Stomach smooth muscle (tissue), 2 donors: ENCODE data around the gene TNK1.
"Not testable (repeated sequence)": the region's sequence is repeated elsewhere in the genome, so short reads cannot be mapped to it uniquely, and the experiment has no call there.

Experiments used
- H3K27ac ChIP-seq: one replicate; pipeline ENCODE4 v1.7.0; 2013; ENCODE audit warnings: mild to moderate bottlenecking, low read length, inconsistent platforms
- H3K27me3 ChIP-seq, 2 donors: one replicate each; pipeline ENCODE4 v1.7.0; 2013; ENCODE audit warnings: low read length in 2 of 2; ENCODE audit not compliant: insufficient read depth in 2 of 2, control insufficient read depth in 1 of 2
- H3K36me3 ChIP-seq, 2 donors: one replicate each; pipeline ENCODE4 v1.7.0; 2013; ENCODE audit warnings: low read length in 2 of 2; ENCODE audit not compliant: control insufficient read depth in 2 of 2, insufficient read depth in 2 of 2
- H3K4me1 ChIP-seq: one replicate; pipeline ENCODE4 v1.7.0; 2013; ENCODE audit warnings: low read length; ENCODE audit not compliant: control insufficient read depth, insufficient read depth
- H3K4me3 ChIP-seq, 2 donors: one replicate each; pipeline ENCODE4 v1.7.0; 2013; ENCODE audit warnings: low read length in 2 of 2
- H3K9ac ChIP-seq, 2 donors: one replicate each; pipeline ENCODE4 v1.7.0; 2013; ENCODE audit warnings: low read length in 2 of 2, mild to moderate bottlenecking in 1 of 2
- H3K9me3 ChIP-seq, 2 donors: one replicate each; pipeline ENCODE4 v1.7.0; 2013; ENCODE audit warnings: low read length in 2 of 2; ENCODE audit not compliant: control insufficient read depth in 2 of 2
- donor health status: healthy.
- donor health status: Pancreatic carcinoma.

Gene TNK1

DNA sequence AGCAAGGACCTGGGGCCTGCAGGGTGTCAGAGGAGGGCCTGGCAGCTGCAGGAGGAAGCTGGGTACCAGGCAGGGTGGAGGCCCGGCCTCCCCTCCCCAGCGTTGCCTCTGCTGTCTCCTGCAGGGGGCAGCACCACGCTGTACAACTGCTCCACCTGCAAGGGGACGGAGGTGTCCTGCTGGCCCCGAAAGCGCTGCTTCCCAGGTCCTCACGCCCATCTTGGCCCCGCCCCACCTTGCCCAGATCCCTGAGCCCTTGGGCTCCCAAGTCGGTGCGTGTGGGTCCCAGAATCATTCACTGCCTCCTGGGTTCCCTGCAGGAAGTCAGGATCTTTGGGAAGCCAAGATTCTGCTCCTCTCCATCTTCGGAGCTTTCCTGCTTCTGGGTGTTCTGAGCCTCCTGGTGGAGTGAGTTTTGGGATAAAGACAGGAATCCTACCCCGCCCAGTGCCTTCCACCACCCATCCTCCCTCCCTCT lies 24.8 kb upstream of the TNK1 start:
- no peaks in the 10 kb centered on the region for H3K36me3 ChIP-seq
- H3K27ac ChIP-seq: no peak overlapping the region
- no peaks in the 10 kb centered on the region for H3K9me3 ChIP-seq
- peaks cover 38% of the 10 kb centered on the region for H3K4me1 ChIP-seq
- no peak overlapping the region for H3K9ac ChIP-seq
- peaks cover 0 to 3% of the 10 kb centered on the region in 2 donors for H3K27me3 ChIP-seq
- no peak overlapping the region for H3K4me3 ChIP-seq

DNA sequence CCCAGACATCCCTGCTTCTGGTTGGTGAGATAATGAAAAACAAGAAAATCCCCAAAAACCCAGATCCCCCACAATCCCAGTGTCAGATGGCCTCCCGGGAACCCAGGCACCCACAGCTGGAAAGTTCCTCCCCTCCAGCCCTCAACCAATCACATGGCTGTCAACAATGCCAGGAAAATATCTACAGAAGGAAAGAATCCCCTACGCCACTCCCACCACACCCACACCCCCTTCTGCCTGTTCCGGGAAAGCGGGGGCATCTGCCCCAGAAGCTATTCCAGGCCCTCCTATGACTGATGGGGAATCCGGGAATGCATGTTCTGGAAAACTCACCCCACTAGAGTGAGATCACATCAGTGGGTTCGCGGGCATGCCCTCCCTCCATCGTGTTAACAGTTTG lies 24.1 kb upstream of the TNK1 start:
- Histone ChIP-seq H3K9ac (no peak overlapping the region), H3K27me3 (peaks cover 0 to 3% of the 10 kb centered on the region in 2 donors), H3K4me3 (no peak overlapping the region), H3K4me1 (peaks cover 35% of the 10 kb centered on the region), H3K9me3 (no peaks in the 10 kb centered on the region), H3K27ac (no peak overlapping the region), H3K36me3 (no peaks in the 10 kb centered on the region)

DNA sequence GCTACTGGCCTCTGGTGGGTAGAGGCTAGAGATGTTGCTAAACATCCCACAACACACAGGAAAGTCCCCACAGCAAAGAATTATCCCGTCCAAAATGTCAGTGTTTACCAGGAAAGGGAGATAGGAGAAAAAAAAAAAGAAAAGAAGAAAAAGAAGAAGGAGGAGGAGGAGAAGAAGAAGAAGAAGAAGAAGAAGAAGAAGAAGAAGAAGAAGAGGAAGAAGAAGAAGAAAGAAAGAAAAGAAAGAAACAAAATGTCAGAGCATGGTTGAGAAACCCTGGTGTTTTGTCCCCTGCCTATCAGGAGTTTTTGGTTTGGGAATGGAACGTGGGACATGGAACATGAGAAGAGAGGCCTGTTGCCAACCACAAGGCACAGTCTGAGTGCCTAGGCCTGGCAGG lies 23.5 kb upstream of the TNK1 start:
- Histone ChIP-seq H3K9ac (no peak overlapping the region), H3K4me3 (no peak overlapping the region), H3K9me3 (no peaks in the 10 kb centered on the region), H3K27me3 (peaks cover 0 to 3% of the 10 kb centered on the region in 2 donors), H3K27ac (no peak overlapping the region), H3K36me3 (no peaks in the 10 kb centered on the region), H3K4me1 (peaks cover 32% of the 10 kb centered on the region)

DNA sequence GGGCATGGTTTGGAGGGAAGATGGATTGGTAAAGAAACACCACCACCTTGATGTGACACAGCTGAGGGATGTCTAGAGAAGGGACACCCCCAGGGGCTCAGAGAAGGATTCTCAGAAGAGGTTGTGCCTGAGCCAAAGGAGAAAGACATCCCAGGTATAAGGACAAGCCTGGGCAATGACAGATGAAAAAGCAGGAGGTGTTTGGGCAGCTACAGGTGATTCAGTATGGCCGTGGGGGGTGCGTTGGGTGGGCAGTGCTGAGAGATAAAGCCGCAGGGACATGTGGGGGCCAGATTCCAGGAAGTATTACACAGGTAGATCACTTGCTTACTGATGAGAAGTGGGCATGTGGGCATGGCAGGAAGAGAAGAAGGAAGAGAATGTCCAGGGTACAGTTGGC lies 19.0 kb upstream of the TNK1 start:
- no peak overlapping the region for H3K27ac ChIP-seq
- no peaks in the 10 kb centered on the region for H3K27me3 ChIP-seq
- no peaks in the 10 kb centered on the region for H3K36me3 ChIP-seq
- no peak overlapping the region for H3K4me3 ChIP-seq
- no peaks in the 10 kb centered on the region for H3K4me1 ChIP-seq
- no peaks in the 10 kb centered on the region for H3K9me3 ChIP-seq
- no peak overlapping the region for H3K9ac ChIP-seq

DNA sequence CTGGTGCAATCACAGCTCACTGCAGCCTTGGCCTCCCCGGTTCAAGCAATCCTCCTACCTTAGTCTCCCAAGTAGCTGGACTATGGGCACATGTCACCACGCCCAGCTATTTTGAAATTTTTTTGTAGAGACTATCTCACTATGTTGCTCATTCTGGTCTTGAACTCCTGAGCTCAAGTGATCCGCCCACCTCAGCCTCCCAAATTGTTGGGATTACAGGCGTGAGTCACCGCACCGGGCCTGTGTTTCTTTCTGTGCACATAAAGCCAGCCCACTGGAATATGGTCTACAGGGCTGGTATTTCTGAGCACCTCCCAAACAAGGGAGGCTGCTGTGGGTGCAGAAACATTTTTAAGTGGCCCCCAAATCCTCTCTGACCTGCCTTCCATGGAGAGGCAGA lies 17.6 kb upstream of the TNK1 start:
- Histone ChIP-seq H3K27ac (no peak overlapping the region), H3K27me3 (no peaks in the 10 kb centered on the region), H3K9ac (no peak overlapping the region), H3K4me3 (no peak overlapping the region), H3K9me3 (no peaks in the 10 kb centered on the region), H3K4me1 (no peaks in the 10 kb centered on the region), H3K36me3 (no peaks in the 10 kb centered on the region)

DNA sequence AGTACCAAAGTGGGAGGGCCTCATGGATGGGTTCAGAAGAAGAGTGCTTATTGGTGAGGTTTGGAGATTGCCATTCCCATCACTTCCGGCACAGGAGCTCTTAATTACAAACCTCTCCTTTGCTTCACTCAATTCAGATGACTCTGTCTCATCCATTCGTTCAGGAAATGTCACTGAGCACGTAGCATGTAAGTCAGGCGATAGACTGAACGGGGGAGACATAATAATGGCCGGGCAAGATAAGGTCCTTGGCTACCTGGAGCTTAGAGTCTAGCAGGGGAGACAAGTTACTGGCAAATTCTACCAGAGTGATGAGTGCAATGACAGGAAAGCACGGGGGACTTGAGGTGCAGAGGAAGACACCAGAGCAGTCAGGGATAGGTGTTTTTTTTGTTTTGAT lies 14.9 kb upstream of the TNK1 start:
- H3K9me3 ChIP-seq, H3K27ac ChIP-seq, H3K27me3 ChIP-seq, H3K36me3 ChIP-seq, H3K9ac ChIP-seq, H3K4me1 ChIP-seq, H3K4me3 ChIP-seq: not testable (repeated sequence)

DNA sequence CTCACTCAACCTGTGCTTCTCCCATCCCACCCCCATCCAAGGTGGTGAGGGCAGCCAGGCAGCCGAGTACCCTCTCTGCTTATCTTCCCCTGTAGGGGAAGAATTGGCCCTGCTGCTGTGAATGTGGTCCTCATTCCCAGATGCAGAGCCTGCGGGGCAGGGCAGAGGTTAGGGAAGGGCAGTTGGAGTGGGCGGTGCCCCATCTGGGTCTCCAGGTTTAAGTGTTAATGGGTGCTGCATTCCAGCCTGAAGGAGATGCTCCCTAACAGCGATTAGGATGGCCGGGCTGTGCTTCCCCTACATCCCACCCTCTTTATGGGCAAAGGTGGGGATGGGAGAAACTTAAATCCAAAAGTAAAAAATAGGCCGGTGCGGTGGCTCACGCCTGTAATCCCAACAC lies 13.8 kb upstream of the TNK1 start:
- Histone ChIP-seq H3K27ac (no peak overlapping the region), H3K27me3 (no peaks in the 10 kb centered on the region), H3K9me3 (no peaks in the 10 kb centered on the region), H3K4me3 (no peak overlapping the region), H3K9ac (no peak overlapping the region), H3K4me1 (no peaks in the 10 kb centered on the region), H3K36me3 (no peaks in the 10 kb centered on the region)

DNA sequence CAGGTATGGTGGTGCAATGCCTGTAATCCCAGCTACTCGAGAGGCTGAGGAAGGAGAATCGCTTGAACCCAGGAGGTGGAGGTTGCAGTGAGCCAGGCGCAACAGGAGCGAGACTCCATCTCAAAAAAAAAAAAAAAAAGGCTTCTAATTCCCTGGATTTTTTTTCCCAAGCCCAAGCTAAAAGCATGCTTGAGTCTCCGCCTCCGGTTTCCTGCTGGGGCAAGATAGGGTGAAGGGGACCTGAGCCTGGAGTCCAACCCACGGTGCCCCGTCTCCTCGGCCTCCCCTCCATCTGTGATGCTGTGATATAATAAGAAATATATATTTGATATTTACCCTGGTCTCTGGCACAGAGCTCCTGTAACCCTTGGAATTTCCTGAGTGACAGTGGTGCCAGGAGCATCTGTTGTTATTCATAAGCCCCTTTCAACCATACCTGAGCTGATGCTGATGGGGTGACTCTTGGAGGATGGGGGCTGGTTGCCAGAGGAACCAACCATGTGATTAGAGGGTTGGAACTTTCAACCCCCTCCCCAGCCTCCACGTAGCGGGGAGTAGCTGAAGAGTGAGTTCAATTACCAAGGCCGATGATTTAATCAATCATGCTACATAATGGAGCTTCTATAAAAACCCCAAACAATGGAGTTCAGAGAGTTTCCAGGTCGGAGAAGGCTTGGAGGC lies 12.8 kb upstream of the TNK1 start:
- no peaks in the 10 kb centered on the region for H3K4me1 ChIP-seq
- no peak overlapping the region for H3K4me3 ChIP-seq
- no peak overlapping the region for H3K9ac ChIP-seq
- no peaks in the 10 kb centered on the region for H3K36me3 ChIP-seq
- no peak overlapping the region for H3K27ac ChIP-seq
- no peaks in the 10 kb centered on the region for H3K9me3 ChIP-seq
- no peaks in the 10 kb centered on the region for H3K27me3 ChIP-seq

DNA sequence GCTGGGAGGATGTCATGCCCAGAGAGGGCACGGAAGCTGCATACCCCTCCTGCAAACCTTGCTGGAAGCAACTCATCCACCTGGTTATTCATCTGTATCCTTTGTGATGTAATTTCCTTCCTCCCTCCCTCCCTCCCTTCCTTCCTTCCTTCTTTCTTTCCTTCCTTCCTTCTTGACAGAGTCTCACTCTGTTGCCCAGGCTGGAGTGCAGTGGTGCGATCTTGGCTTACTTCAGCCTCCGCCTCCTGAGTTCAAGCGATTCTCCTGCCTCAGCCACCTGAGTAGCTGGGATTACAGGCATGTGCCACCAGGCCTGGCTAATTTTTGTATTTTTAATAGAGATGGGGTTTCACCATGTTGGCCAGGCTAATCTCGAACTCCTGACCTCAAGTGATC lies 12.3 kb upstream of the TNK1 start:
- H3K9me3 ChIP-seq, H3K36me3 ChIP-seq, H3K4me1 ChIP-seq, H3K27me3 ChIP-seq, H3K9ac ChIP-seq, H3K27ac ChIP-seq, H3K4me3 ChIP-seq: not testable (repeated sequence)

DNA sequence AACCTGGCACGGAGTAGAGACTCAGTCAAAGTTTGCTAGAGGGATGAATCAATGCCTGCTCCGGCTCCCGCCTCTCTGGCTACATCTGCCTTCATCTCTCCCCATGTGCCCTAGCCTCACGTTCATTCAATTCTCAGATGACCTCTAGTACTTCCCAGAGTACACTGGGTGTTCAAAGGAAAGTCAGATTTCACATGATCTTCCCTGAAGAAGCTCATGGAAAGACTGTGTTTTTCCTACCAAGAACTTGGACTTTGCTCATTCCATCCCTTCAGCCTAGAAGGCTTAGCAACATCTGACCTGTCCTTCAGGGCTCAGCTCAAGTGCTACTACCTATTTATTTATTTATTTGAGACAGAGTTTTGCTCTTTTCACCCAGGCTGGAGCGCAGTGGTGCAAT lies 11.1 kb upstream of the TNK1 start:
- no peak overlapping the region for H3K4me3 ChIP-seq
- no peak overlapping the region for H3K27ac ChIP-seq
- H3K36me3 ChIP-seq: no peaks in the 10 kb centered on the region
- no peaks in the 10 kb centered on the region for H3K4me1 ChIP-seq
- no peak overlapping the region for H3K9ac ChIP-seq
- no peaks in the 10 kb centered on the region for H3K27me3 ChIP-seq
- H3K9me3 ChIP-seq: no peaks in the 10 kb centered on the region

DNA sequence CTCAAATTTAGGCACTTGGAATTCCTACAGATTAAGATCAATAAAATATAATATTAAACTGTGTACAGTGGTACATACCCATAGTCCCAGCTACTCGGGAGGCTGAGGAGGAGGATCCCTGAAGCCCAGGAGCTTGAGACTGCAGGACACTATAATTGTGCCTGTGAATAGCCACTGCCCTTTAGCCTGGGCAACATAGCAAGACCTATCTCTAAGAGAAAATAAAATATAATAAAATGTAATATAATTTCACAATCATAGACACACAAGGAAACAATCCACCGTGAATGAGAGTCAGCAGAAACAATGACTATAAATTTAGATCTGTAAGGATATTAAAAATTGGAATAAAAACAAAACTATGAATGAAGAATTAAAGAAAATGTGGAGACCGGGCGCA lies 10.0 kb upstream of the TNK1 start:
- no peak overlapping the region for H3K27ac ChIP-seq
- H3K27me3 ChIP-seq: no peaks in the 10 kb centered on the region
- no peaks in the 10 kb centered on the region for H3K9me3 ChIP-seq
- H3K36me3 ChIP-seq: no peaks in the 10 kb centered on the region
- no peak overlapping the region for H3K9ac ChIP-seq
- no peaks in the 10 kb centered on the region for H3K4me1 ChIP-seq
- no peak overlapping the region for H3K4me3 ChIP-seq
